ENCODE results near the gene RAB6B. TPM values are rescaled to one million over a fixed set of nuclear protein-coding genes. Genes with fewer than 3 reads are reported as not detected.
A peak's percentile ranks its signal among the peaks of the same experiment; 100 is the strongest.

RAB6B gene
- total RNA-seq, 6 experiments from 2014 or later: 0.09 to 0.60 (median 0.36) TPM

GRCh38 chr3:133864616-133865015 is 31.1 kb downstream of the RAB6B start:
- Histone ChIP-seq H3K27ac (no peak overlapping the region), H3K36me3 (no peaks in the 10 kb centered on the region), H3K9me3 (no peaks in the 10 kb centered on the region), H3K4me3 (no peak overlapping the region), H3K27me3 (no peaks in the 10 kb centered on the region), H3K4me1 (no peaks in the 10 kb centered on the region)
- ATAC-seq (no peak), DNase-seq (peak in 1 of 3 donors; percentile 19)
- no peak for TF ChIP-seq CTCF (IDR thresholded peaks at IDR 0.05)
- TF ChIP-seq POLR2A (IDR thresholded peaks at IDR 0.05): no peak
- 30% methylated on average over 3 of the region's 7 CpGs for WGBS (ENCODE audit: insufficient coverage, low coverage, low lambda C conversion rate, missing lambda C conversion rate)
- intact Hi-C loops (cut with DNase I): no loop called here

- WGBS (ENCODE audit: insufficient coverage, low coverage, low lambda C conversion rate, missing lambda C conversion rate): 49% methylated on average over 5 of the region's 11 CpGs
- DNase-seq: no peak
- no peak overlapping the region for H3K27ac ChIP-seq
Measured at GRCh38 chr3:133863911-133864310, 31.8 kb downstream of the RAB6B start.

GRCh38 chr3:133862161-133862560 is 33.5 kb downstream of the RAB6B start:
- Histone ChIP-seq H3K4me3 (no peak overlapping the region), H3K4me1 (no peaks in the 10 kb centered on the region), H3K36me3 (no peaks in the 10 kb centered on the region), H3K27me3 (no peaks in the 10 kb centered on the region), H3K9me3 (no peaks in the 10 kb centered on the region), H3K27ac (no peak overlapping the region)
- ATAC-seq (no peak), DNase-seq (no peak)
- TF ChIP-seq CTCF (IDR thresholded peaks at IDR 0.05) (no peak), POLR2A (IDR thresholded peaks at IDR 0.05) (no peak)
- 86% methylated on average over 1 of the region's 4 CpGs for WGBS (ENCODE audit: insufficient coverage, low coverage, low lambda C conversion rate, missing lambda C conversion rate)
- intact Hi-C loops (cut with DNase I): no loop called here

More at GRCh38 chr3:133863911-133864310, 31.8 kb downstream of the RAB6B start:
- no peaks in the 10 kb centered on the region for H3K27me3 ChIP-seq
- intact Hi-C loops (cut with DNase I): no loop called here
- TF ChIP-seq POLR2A (IDR thresholded peaks at IDR 0.05): no peak
- no peaks in the 10 kb centered on the region for H3K4me1 ChIP-seq
- H3K36me3 ChIP-seq: no peaks in the 10 kb centered on the region
- no peak for ATAC-seq
- H3K9me3 ChIP-seq: no peaks in the 10 kb centered on the region
- no peak overlapping the region for H3K4me3 ChIP-seq

- Histone ChIP-seq H3K36me3 (no peaks in the 10 kb centered on the region), H3K4me1 (no peaks in the 10 kb centered on the region), H3K9me3 (no peaks in the 10 kb centered on the region), H3K4me3 (no peak overlapping the region), H3K27me3 (no peaks in the 10 kb centered on the region), H3K27ac (no peak overlapping the region)
- no peak for TF ChIP-seq CTCF (IDR thresholded peaks at IDR 0.05)
- TF ChIP-seq POLR2A (IDR thresholded peaks at IDR 0.05): no peak
- intact Hi-C loops (cut with DNase I): no loop called here
- DNase-seq: no peak
- WGBS (ENCODE audit: insufficient coverage, low coverage, low lambda C conversion rate, missing lambda C conversion rate): no CpG with 5 or more reads among the region's 5 CpGs
- ATAC-seq: no peak
Measured at GRCh38 chr3:133860519-133860918, 35.2 kb downstream of the RAB6B start.

- no peak overlapping the region for H3K4me3 ChIP-seq
- no peak for ATAC-seq
- no peak for DNase-seq
- H3K4me1 ChIP-seq: no peaks in the 10 kb centered on the region
- H3K27me3 ChIP-seq: no peaks in the 10 kb centered on the region
- intact Hi-C loops (cut with DNase I): no loop called here
- 80% methylated on average over 12 of the region's 12 CpGs for WGBS (ENCODE audit: insufficient coverage, low coverage, low lambda C conversion rate, missing lambda C conversion rate)
- TF ChIP-seq POLR2A (IDR thresholded peaks at IDR 0.05) (no peak), CTCF (IDR thresholded peaks at IDR 0.05) (no peak)
- no peaks in the 10 kb centered on the region for H3K36me3 ChIP-seq
- H3K27ac ChIP-seq: no peak overlapping the region
- H3K9me3 ChIP-seq: no peaks in the 10 kb centered on the region
Measured at GRCh38 chr3:133859381-133860234, 36.1 kb downstream of the RAB6B start.

Measured in right lobe of liver (tissue), 6 donors.